HUES48 (cell line): ENCODE data around the gene TTLL5.
"Not testable (repeated sequence)": the region's sequence is repeated elsewhere in the genome, so short reads cannot be mapped to it uniquely, and the experiment has no call there.

Experiments used
- H3K27ac ChIP-seq: one replicate; pipeline ENCODE4 v1.7.0; 2013; ENCODE audit warnings: low read depth, low read length, inconsistent platforms
- H3K27me3 ChIP-seq: 2 replicates; pipeline ENCODE4 v1.6.1; 2013; ENCODE audit warnings: mild to moderate bottlenecking, low read length; ENCODE audit not compliant: control insufficient read depth, insufficient read depth
- H3K36me3 ChIP-seq: 2 replicates; pipeline ENCODE4 v1.6.1; 2013; ENCODE audit warnings: low read length; ENCODE audit not compliant: control insufficient read depth, insufficient read depth
- H3K4me1 ChIP-seq: 2 replicates; pipeline ENCODE4 v1.6.1; 2013; ENCODE audit warnings: mild to moderate bottlenecking, low read length; ENCODE audit not compliant: control insufficient read depth, insufficient read depth
- H3K4me3 ChIP-seq: 2 replicates; pipeline ENCODE4 v1.5.1; 2013; ENCODE audit warnings: mild to moderate bottlenecking, low read depth, low read length
- H3K9ac ChIP-seq: 2 replicates; pipeline ENCODE4 v1.6.1; 2013; ENCODE audit warnings: mild to moderate bottlenecking, low read depth, low read length, moderate library complexity
- H3K9me3 ChIP-seq: 2 replicates; pipeline ENCODE4 v1.6.1; 2013; ENCODE audit warnings: low read length; ENCODE audit not compliant: control insufficient read depth, insufficient read depth

TTLL5 gene

GRCh38 chr14:75835156-75835725 is 174.2 kb downstream of the TTLL5 start:
- Histone ChIP-seq H3K4me1 (no peaks in the 10 kb centered on the region), H3K27ac (no peak overlapping the region), H3K36me3 (peaks cover 13% of the 10 kb centered on the region; the same call in 1 of the 2 replicates), H3K27me3 (no peaks in the 10 kb centered on the region), H3K9me3 (no peaks in the 10 kb centered on the region), H3K9ac (no peak overlapping the region), H3K4me3 (no peak overlapping the region)

- H3K4me1 ChIP-seq, result peaks cover 2% of the 10 kb centered on the region; the same call in 1 of the 2 replicates
- H3K9me3 ChIP-seq, result no peaks in the 10 kb centered on the region
- H3K27me3 ChIP-seq, result no peaks in the 10 kb centered on the region
- no peak overlapping the region for H3K9ac ChIP-seq
- no peak overlapping the region for H3K27ac ChIP-seq
- no peak overlapping the region for H3K4me3 ChIP-seq
- peaks cover 10% of the 10 kb centered on the region; the same call in 1 of the 2 replicates for H3K36me3 ChIP-seq
Observed at GRCh38 chr14:75835737-75836136, 174.7 kb downstream of the TTLL5 start.

- Histone ChIP-seq H3K4me3 (no peak overlapping the region), H3K27ac (no peak overlapping the region), H3K9ac (no peak overlapping the region), H3K36me3 (peaks cover 10% of the 10 kb centered on the region; the same call in 1 of the 2 replicates), H3K27me3 (no peaks in the 10 kb centered on the region), H3K4me1 (peaks cover 8% of the 10 kb centered on the region; the same call in 1 of the 2 replicates), H3K9me3 (no peaks in the 10 kb centered on the region)
Observed at GRCh38 chr14:75837151-75837787, 176.2 kb downstream of the TTLL5 start.

- no peaks in the 10 kb centered on the region for H3K27me3 ChIP-seq
- H3K27ac ChIP-seq, result no peak overlapping the region
- no peak overlapping the region for H3K9ac ChIP-seq
- no peaks in the 10 kb centered on the region for H3K9me3 ChIP-seq
- H3K36me3 ChIP-seq, result peaks cover 6% of the 10 kb centered on the region; the same call in 1 of the 2 replicates
- no peak overlapping the region for H3K4me3 ChIP-seq
- peaks cover 15% of the 10 kb centered on the region for H3K4me1 ChIP-seq
Observed at GRCh38 chr14:75840911-75841310, 179.9 kb downstream of the TTLL5 start.

- no peaks in the 10 kb centered on the region for H3K36me3 ChIP-seq
- no peak overlapping the region for H3K27ac ChIP-seq
- no peak overlapping the region for H3K9ac ChIP-seq
- no peak overlapping the region for H3K4me3 ChIP-seq
- H3K4me1 ChIP-seq, result peaks cover 15% of the 10 kb centered on the region
- no peaks in the 10 kb centered on the region for H3K9me3 ChIP-seq
- no peaks in the 10 kb centered on the region for H3K27me3 ChIP-seq
Observed at GRCh38 chr14:75842551-75842950, 181.5 kb downstream of the TTLL5 start.

- Histone ChIP-seq H3K9me3 (no peaks in the 10 kb centered on the region), H3K4me3 (no peak overlapping the region), H3K4me1 (peaks cover 15% of the 10 kb centered on the region), H3K36me3 (no peaks in the 10 kb centered on the region), H3K27ac (no peak overlapping the region), H3K9ac (no peak overlapping the region), H3K27me3 (no peaks in the 10 kb centered on the region)
Observed at GRCh38 chr14:75844486-75844885, 183.4 kb downstream of the TTLL5 start.

- Histone ChIP-seq H3K4me3 (no peak overlapping the region), H3K9me3 (no peaks in the 10 kb centered on the region), H3K9ac (no peak overlapping the region), H3K36me3 (no peaks in the 10 kb centered on the region), H3K4me1 (peaks cover 15% of the 10 kb centered on the region), H3K27ac (no peak overlapping the region), H3K27me3 (no peaks in the 10 kb centered on the region)
Observed at GRCh38 chr14:75845136-75845804, 184.2 kb downstream of the TTLL5 start.

GRCh38 chr14:75846694-75847093 is 185.6 kb downstream of the TTLL5 start:
- peaks cover 11% of the 10 kb centered on the region for H3K4me1 ChIP-seq
- not testable (repeated sequence) for H3K27me3 ChIP-seq, H3K27ac ChIP-seq, H3K9me3 ChIP-seq, H3K36me3 ChIP-seq, H3K4me3 ChIP-seq, H3K9ac ChIP-seq

GRCh38 chr14:75847584-75847983 is 186.5 kb downstream of the TTLL5 start:
- Histone ChIP-seq H3K9me3 (no peaks in the 10 kb centered on the region), H3K9ac (no peak overlapping the region), H3K36me3 (no peaks in the 10 kb centered on the region), H3K27ac (no peak overlapping the region), H3K27me3 (no peaks in the 10 kb centered on the region), H3K4me1 (peaks cover 11% of the 10 kb centered on the region), H3K4me3 (no peak overlapping the region)

GRCh38 chr14:75848167-75848913 is 187.3 kb downstream of the TTLL5 start:
- Histone ChIP-seq H3K27me3 (no peaks in the 10 kb centered on the region), H3K9me3 (no peaks in the 10 kb centered on the region), H3K27ac (no peak overlapping the region), H3K9ac (no peak overlapping the region), H3K4me3 (no peak overlapping the region), H3K36me3 (no peaks in the 10 kb centered on the region), H3K4me1 (peaks cover 11% of the 10 kb centered on the region)
